SK-N-DZ (cell line): ENCODE measurements around the gene MMP7.
"Not testable (repeated sequence)": the region's sequence is repeated elsewhere in the genome, so short reads cannot be mapped to it uniquely, and the experiment has no call there.

Source experiments
- DNase-seq: peaks from one replicate; pipeline ENCODE4 v3.0.0-alpha.2; 2015; ENCODE audit warnings: low spot score

Gene MMP7

GRCh38 chr11:102539567-102539966 lies 9.0 kb upstream of the MMP7 start:
- no peak for DNase-seq

- DNase-seq, result no peak
Observed at GRCh38 chr11:102538932-102539331, 8.4 kb upstream of the MMP7 start.

- DNase-seq, result no peak
Observed at GRCh38 chr11:102534261-102534872, 3.8 kb upstream of the MMP7 start.

- no peak for DNase-seq
Observed at GRCh38 chr11:102528618-102529017, 1.9 kb downstream of the MMP7 start.

- DNase-seq, result no peak
Observed at GRCh38 chr11:102527684-102528083, 2.9 kb downstream of the MMP7 start.

- no peak for DNase-seq
Observed at GRCh38 chr11:102527041-102527440, 3.5 kb downstream of the MMP7 start.

GRCh38 chr11:102523887-102524286 lies 6.7 kb downstream of the MMP7 start:
- no peak for DNase-seq

- no peak for DNase-seq
Observed at GRCh38 chr11:102523189-102523570, 7.4 kb downstream of the MMP7 start.

GRCh38 chr11:102522312-102523188 lies 8.0 kb downstream of the MMP7 start:
- no peak for DNase-seq

GRCh38 chr11:102521121-102521520 lies 9.4 kb downstream of the MMP7 start:
- no peak for DNase-seq

GRCh38 chr11:102520514-102520913 lies 10.0 kb downstream of the MMP7 start:
- no peak for DNase-seq

GRCh38 chr11:102518296-102519094 lies 12.1 kb downstream of the MMP7 start:
- no peak for DNase-seq

- no peak for DNase-seq
Observed at GRCh38 chr11:102517670-102518069, 12.9 kb downstream of the MMP7 start.

GRCh38 chr11:102516179-102516578 lies 14.4 kb downstream of the MMP7 start:
- DNase-seq, result no peak

- no peak for DNase-seq
Observed at GRCh38 chr11:102513869-102514268, 16.7 kb downstream of the MMP7 start.

GRCh38 chr11:102510439-102511135 lies 20.0 kb downstream of the MMP7 start:
- no peak for DNase-seq

GRCh38 chr11:102502831-102503230 lies 27.7 kb downstream of the MMP7 start:
- DNase-seq, result not testable (repeated sequence)

- DNase-seq, result no peak
Observed at GRCh38 chr11:102500829-102501228, 29.7 kb downstream of the MMP7 start.

GRCh38 chr11:102499931-102500330 lies 30.6 kb downstream of the MMP7 start:
- no peak for DNase-seq

- DNase-seq, result no peak
Observed at GRCh38 chr11:102499151-102499550, 31.4 kb downstream of the MMP7 start.

- no peak for DNase-seq
Observed at GRCh38 chr11:102497061-102497460, 33.5 kb downstream of the MMP7 start.
